Duodenal mucosa (tissue), 2 donors: ENCODE results near the gene ELL2.
"Not testable (repeated sequence)": the region's sequence is repeated elsewhere in the genome, so short reads cannot be mapped to it uniquely, and the experiment has no call there.

Experiments used
- H3K27ac ChIP-seq: one replicate; pipeline ENCODE4 v1.7.0; 2013; ENCODE audit warnings: low read depth, low read length
- H3K27me3 ChIP-seq, 2 donors: one replicate each; pipeline ENCODE4 v1.7.0; 2013; ENCODE audit warnings: low read length in 2 of 2, control low read depth in 1 of 2; ENCODE audit not compliant: insufficient read depth in 2 of 2, control insufficient read depth in 1 of 2
- H3K36me3 ChIP-seq, 2 donors: one replicate each; pipeline ENCODE4 v1.7.0; 2013; ENCODE audit warnings: low read length in 2 of 2, control low read depth in 1 of 2; ENCODE audit not compliant: insufficient read depth in 2 of 2, control insufficient read depth in 1 of 2
- H3K4me1 ChIP-seq, 2 donors: one replicate each; pipeline ENCODE4 v1.7.0; 2013; ENCODE audit warnings: low read length in 2 of 2, control low read depth in 1 of 2; ENCODE audit not compliant: insufficient read depth in 2 of 2, control insufficient read depth in 1 of 2
- H3K4me3 ChIP-seq, 2 donors: one replicate each; pipeline ENCODE4 v1.7.0; 2013; ENCODE audit warnings: low read length in 2 of 2, low read depth in 1 of 2
- H3K9ac ChIP-seq, 2 donors: one replicate each; pipeline ENCODE4 v1.7.0; 2013; ENCODE audit warnings: low read length in 2 of 2, low read depth in 1 of 2
- H3K9me3 ChIP-seq, 2 donors: one replicate each; pipeline ENCODE4 v1.7.0; 2013; ENCODE audit warnings: low read length in 2 of 2, control low read depth in 1 of 2; ENCODE audit not compliant: control insufficient read depth in 1 of 2

Gene ELL2

DNA sequence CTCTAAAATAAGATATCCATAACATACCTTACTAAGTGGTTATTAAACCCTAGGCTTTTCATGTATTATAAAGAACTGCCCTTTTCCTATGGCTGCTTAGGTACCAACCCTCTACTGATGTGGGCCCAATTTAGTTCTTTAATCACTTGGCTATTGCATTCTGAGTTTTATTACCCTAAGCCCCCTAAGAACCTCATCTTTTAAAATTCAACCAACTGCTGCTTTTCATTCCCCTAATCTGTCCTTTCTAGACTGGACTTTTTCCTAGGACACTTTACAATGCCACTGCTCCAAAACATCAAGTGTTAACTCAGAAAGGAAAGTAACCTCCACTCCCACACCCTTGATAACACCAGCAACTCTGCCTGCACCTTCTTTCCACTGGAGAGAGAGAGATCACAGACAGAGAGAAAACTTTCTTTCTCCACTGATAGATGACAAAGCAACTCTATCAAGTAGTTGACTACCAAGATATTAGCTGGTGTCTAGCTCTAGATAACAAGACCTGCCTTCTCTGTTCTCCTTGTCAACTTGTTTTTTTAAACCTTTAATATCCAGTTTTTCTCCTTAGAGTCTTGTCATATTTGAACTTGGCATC lies 27.3 kb downstream of the ELL2 start:
- H3K27me3 ChIP-seq = no peaks in the 10 kb centered on the region
- H3K9me3 ChIP-seq = no peaks in the 10 kb centered on the region
- no peak overlapping the region for H3K4me3 ChIP-seq
- no peak overlapping the region for H3K27ac ChIP-seq
- peaks cover 4 to 5% of the 10 kb centered on the region in 2 donors for H3K36me3 ChIP-seq
- no peak overlapping the region for H3K9ac ChIP-seq
- peaks cover 8 to 23% of the 10 kb centered on the region in 2 donors for H3K4me1 ChIP-seq

DNA sequence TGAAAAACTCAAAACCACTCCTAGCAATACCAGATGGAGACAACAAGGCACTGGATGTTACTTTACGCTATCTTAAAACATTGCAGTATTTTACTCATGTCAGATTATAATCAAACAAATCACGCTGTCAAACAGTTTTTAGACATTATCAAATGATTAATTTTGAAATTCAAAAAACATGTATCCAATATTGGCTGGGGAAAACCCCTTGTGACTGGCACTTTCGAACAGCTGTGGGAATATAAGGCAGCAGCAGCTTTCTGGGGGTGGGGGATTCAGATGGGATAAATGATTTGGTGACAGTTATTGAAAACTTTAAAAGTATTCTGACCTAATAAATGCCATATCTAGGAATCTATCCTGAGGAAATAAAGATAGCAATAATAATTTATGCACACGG lies 28.7 kb downstream of the ELL2 start:
- Histone ChIP-seq H3K27ac (no peak overlapping the region), H3K27me3 (no peaks in the 10 kb centered on the region), H3K4me3 (no peak overlapping the region), H3K9me3 (no peaks in the 10 kb centered on the region), H3K4me1 (peaks cover 8 to 32% of the 10 kb centered on the region in 2 donors), H3K36me3 (peaks cover 4 to 5% of the 10 kb centered on the region in 2 donors), H3K9ac (no peak overlapping the region)

DNA sequence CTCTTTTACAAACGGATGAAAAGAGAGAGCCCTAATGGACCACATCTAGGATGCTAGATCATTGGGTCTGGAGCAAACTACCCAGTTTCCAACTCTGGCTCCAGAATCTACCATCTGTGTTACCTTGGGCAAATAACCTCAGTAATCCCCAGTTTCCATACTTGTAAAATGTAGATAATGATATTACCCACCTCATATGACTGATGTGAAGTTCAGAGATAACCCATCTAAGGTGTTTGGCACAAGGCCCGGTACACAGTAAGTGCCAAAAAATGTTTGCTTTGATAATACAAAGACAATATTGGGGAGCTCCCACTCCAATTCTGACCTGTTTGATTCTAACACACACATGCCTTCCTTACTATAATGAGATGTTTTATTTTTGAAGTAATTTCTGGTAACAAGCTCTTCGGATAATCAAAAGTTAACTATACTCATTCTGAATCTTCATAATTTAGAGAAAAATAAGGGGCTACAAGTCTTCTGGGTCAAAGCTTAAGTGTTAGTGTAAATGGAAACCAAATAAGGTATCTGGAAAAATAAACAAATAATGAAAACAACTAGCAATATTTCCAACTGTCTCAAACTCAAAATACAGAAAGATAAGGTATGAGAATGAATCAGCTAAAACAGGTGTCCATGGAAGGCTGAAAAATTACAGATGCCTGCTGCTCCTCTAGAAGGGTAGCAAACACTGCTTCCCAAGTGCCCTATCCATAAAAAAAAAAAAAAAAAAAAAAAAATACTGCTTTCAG lies 30.4 kb downstream of the ELL2 start:
- Histone ChIP-seq H3K9ac (no peak overlapping the region), H3K27me3 (no peaks in the 10 kb centered on the region), H3K4me1 (peaks cover 8 to 32% of the 10 kb centered on the region in 2 donors), H3K36me3 (peaks cover 4 to 5% of the 10 kb centered on the region in 2 donors), H3K4me3 (no peak overlapping the region), H3K9me3 (no peaks in the 10 kb centered on the region), H3K27ac (no peak overlapping the region)

DNA sequence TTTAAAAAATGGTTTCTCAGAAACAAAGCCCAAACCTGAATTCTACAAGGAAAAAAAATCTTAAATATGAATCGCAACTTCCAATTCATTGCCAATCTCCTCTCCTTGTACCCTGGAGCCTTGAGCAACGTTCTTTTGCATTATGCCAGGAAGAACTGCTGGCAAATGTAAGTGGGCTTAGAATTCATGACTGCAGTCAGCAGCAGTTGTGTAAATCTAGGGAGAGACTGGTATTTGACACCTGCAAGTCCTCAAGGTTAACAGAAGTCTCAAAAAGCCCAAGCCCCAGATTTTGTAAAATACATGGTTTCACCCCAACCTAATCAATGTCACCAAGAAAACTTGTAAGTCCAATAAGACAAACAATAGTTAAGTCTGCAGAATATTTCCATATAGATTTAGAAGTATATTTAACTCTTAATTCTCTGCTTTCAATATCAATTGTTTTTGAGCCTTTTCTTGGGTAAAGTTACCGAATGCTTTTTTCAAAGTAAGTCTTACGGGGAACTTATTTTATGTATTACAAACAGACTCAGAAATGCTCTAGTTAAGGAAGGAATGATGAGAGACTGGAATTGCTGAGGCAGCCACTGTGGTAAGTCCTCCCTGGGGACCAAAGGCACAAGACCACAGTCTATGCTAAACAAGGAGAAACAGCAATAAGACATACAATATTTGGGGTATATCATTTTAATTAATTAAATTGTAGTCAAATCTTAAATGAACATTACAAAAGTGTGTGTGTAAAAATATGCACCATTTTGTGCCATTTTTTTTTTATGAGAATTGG lies 31.3 kb downstream of the ELL2 start:
- Histone ChIP-seq H3K27ac (no peak overlapping the region), H3K9ac (no peak overlapping the region), H3K4me1 (peaks cover 11 to 35% of the 10 kb centered on the region in 2 donors)

DNA sequence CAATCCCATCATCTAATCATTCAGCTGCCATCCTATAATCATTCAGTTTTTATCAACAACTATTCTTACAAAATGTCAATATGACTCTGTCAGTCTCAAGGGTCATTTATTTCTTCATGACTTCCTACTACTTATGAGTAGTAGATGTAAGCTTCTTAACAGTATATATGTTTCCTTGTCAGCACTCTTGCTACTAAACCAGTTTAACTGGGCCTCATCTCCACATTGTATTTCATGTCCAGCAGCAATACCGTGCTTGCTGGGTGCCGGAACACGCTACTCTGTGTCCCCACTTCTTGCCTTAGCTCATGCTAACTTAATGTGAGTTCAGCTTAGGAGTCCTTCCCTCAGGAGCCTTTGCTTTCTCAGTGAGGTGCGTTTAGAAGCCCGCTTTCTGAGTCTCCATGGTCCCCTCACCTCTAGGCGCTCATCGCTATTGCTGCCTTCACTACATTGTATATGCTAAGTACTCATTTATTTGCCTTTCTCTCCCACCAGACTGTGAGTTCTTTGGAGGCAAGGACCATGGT lies 32.9 kb downstream of the ELL2 start:
- peaks cover 0 to 4% of the 10 kb centered on the region in 2 donors for H3K36me3 ChIP-seq
- H3K27me3 ChIP-seq = no peaks in the 10 kb centered on the region
- H3K4me1 ChIP-seq = peaks cover 19 to 40% of the 10 kb centered on the region in 2 donors
- no peak overlapping the region for H3K9ac ChIP-seq
- H3K9me3 ChIP-seq = no peaks in the 10 kb centered on the region
- H3K27ac ChIP-seq = no peak overlapping the region
- H3K4me3 ChIP-seq = no peak overlapping the region

More for the DNA sequence above, 31.3 kb downstream of the ELL2 start:
- Histone ChIP-seq H3K4me3 (no peak overlapping the region), H3K9me3 (no peaks in the 10 kb centered on the region), H3K36me3 (peaks cover 0 to 4% of the 10 kb centered on the region in 2 donors), H3K27me3 (no peaks in the 10 kb centered on the region)

DNA sequence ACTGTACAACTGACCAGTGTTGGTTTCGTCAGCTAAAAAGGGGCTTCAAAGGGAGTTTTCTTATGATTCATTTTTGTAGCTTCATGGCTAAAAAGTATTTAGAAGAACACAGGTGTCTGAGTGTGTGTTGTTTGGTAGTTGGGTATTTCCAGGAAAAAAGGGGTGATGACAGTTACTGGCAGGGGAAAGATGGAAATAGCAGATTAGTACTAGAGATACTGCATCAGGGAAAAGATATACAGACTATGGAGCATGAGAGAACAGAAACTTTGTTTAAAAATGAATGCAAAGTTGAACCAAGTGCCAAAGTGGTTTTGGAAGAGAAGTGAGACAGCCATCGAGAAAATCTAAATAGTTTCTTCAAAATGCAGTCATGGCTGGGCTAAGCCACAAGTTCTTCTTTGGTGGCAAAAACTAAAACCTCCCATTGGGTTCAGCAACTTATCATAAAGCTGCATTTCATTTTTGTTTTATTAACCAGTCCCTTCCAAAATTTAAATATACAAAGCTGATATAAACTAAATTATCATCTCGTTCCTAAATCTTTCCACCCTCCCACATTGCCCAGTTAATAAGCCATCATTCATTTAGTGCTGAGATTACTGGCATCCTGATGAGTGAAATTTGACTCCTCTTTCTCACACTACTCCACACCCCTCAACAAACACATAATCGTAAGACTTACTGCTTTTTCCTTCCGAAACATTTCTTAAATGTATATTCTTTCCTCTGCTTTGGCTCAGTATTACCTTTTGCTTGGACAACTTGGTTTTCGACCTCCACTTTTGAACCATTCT lies 33.5 kb downstream of the ELL2 start:
- H3K27ac ChIP-seq = no peak overlapping the region
- no peaks in the 10 kb centered on the region for H3K27me3 ChIP-seq
- H3K4me1 ChIP-seq = peaks cover 24 to 46% of the 10 kb centered on the region in 2 donors
- no peaks in the 10 kb centered on the region for H3K9me3 ChIP-seq
- no peak overlapping the region for H3K4me3 ChIP-seq
- peaks cover 0 to 4% of the 10 kb centered on the region in 2 donors for H3K36me3 ChIP-seq
- no peak overlapping the region for H3K9ac ChIP-seq

DNA sequence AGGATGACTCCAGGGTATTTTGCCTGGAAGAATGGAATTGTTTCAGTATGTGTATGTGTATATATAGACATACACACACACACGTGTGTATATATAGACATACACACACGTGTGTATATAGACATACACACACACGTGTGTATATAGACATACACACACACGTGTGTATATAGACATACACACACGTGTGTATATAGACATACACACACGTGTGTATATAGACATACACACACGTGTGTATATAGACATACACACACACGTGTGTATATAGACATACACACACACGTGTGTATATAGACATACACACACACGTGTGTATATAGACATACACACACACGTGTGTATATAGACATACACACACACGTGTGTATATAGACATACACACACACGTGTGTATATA lies 34.4 kb downstream of the ELL2 start:
- not testable (repeated sequence) for H3K27ac ChIP-seq, H3K4me3 ChIP-seq, H3K9ac ChIP-seq, H3K27me3 ChIP-seq, H3K36me3 ChIP-seq, H3K9me3 ChIP-seq
- peaks cover 24 to 47% of the 10 kb centered on the region in 2 donors for H3K4me1 ChIP-seq

DNA sequence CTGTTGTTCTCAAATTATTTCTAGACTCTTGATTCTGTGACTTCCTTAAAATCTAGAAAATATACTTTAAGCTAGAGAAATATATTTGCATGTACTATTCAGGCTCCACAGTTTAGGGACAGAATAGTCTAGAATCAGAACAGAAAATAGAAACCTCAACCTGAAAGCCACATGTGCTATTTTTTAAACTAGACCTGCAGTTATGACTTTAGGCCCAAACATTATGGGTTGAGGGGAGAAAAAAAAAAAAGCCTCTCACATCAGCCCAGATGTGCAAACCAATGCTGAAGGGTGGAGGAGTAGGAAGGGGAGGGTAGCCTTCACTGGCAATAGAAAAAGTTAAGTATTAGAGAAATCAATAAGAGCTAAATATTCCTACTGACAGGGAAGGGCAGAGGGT lies 35.7 kb downstream of the ELL2 start:
- H3K27ac ChIP-seq = no peak overlapping the region
- H3K4me3 ChIP-seq = no peak overlapping the region
- peaks cover 16 to 35% of the 10 kb centered on the region in 2 donors for H3K4me1 ChIP-seq
- no peaks in the 10 kb centered on the region for H3K27me3 ChIP-seq
- no peak overlapping the region for H3K9ac ChIP-seq
- no peaks in the 10 kb centered on the region for H3K9me3 ChIP-seq
- peaks cover 0 to 4% of the 10 kb centered on the region in 2 donors for H3K36me3 ChIP-seq

DNA sequence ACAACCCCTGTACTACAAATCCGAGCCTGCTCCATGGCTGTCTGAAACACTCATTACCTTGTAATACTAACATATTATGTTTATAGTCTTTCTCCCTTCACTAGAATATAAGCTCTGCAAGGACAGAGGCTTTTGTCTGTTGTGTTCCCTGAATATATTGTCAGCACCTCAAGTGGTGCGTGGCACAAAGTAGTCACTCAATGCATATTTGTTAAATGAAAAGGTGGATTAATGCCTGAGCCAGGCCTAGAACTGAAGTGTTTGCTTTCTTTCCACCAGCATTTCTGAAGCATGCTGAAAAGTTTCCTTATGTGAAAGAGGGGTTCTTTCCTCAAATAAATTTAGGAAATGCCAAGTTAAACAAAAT lies 36.3 kb downstream of the ELL2 start:
- no peak overlapping the region for H3K9ac ChIP-seq
- H3K4me3 ChIP-seq = no peak overlapping the region
- H3K4me1 ChIP-seq = peaks cover 16 to 33% of the 10 kb centered on the region in 2 donors
- H3K27ac ChIP-seq = no peak overlapping the region
- H3K9me3 ChIP-seq = no peaks in the 10 kb centered on the region
- H3K36me3 ChIP-seq = peaks cover 0 to 3% of the 10 kb centered on the region in 2 donors
- no peaks in the 10 kb centered on the region for H3K27me3 ChIP-seq
